Measurements from ENCODE around the gene CTSZ. TPM values are rescaled to one million over a fixed set of nuclear protein-coding genes. Genes with fewer than 3 reads are reported as not detected.

Gene CTSZ
- total RNA-seq, 1 donor from 2014 or later = 34.2 TPM

DNA sequence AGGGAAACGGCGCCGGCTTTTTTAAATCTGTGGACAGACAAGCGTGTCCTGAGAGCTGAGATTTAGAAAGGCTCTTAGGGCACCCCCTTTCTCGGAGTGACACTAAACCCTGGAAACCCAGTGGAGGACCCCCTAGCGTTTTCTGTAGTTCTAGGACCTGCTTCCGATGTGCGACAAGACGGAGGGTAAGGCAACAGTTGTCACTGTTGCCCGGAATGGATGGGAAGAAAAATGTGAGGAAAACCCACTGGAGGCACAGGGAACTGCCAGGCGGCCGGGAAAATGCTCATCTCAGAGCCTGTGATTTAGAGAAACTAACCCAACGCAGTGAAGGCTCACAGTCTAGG is 25.6 kb upstream of the CTSZ start:
- TF ChIP-seq EZH2 (IDR thresholded peaks at IDR 0.05) = no peak
- TF ChIP-seq, protein P1, sequence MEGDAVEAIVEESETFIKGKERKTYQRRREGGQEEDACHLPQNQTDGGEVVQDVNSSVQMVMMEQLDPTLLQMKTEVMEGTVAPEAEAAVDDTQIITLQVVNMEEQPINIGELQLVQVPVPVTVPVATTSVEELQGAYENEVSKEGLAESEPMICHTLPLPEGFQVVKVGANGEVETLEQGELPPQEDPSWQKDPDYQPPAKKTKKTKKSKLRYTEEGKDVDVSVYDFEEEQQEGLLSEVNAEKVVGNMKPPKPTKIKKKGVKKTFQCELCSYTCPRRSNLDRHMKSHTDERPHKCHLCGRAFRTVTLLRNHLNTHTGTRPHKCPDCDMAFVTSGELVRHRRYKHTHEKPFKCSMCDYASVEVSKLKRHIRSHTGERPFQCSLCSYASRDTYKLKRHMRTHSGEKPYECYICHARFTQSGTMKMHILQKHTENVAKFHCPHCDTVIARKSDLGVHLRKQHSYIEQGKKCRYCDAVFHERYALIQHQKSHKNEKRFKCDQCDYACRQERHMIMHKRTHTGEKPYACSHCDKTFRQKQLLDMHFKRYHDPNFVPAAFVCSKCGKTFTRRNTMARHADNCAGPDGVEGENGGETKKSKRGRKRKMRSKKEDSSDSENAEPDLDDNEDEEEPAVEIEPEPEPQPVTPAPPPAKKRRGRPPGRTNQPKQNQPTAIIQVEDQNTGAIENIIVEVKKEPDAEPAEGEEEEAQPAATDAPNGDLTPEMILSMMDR (IDR thresholded peaks at IDR 0.05) = peak; percentile 34
- no peak for TF ChIP-seq EZH2phosphoT487 (IDR thresholded peaks at IDR 0.05)
- Histone ChIP-seq H3K79me2 (ENCODE audit: low read depth) (peaks cover 44% of the 10 kb centered on the region), H3K9me3 (ENCODE audit: low read depth) (no peaks in the 10 kb centered on the region), H3K27me3 (no peaks in the 10 kb centered on the region), H3F3A (ENCODE audit: low read depth) (peaks cover 19% of the 10 kb centered on the region), H3K9ac (no peak overlapping the region), H4K20me1 (ENCODE audit: low read depth) (peaks cover 33% of the 10 kb centered on the region), H3K27ac (peak overlapping the region; percentile 26), H2AFZ (replicated peaks) (peak overlapping the region; percentile 11), H3K4me1 (peaks cover 33% of the 10 kb centered on the region), H3K36me3 (peaks cover 11% of the 10 kb centered on the region), H3K4me3 (peak overlapping the region; percentile 68), H3K4me2 (peak overlapping the region; percentile 73)
- peak overlapping the region; percentile 96 for H3K4me3 Mint-ChIP-seq
- DNase-seq (ENCODE audit: low spot score) = no peak
- H3K27ac Mint-ChIP-seq = peak overlapping the region; percentile 91
- H3K27me3 Mint-ChIP-seq (ENCODE audit: insufficient read depth, low read depth) = no peaks in the 10 kb centered on the region
- no peaks in the 10 kb centered on the region for H3K9me3 Mint-ChIP-seq
- peaks cover 20% of the 10 kb centered on the region for H3K36me3 Mint-ChIP-seq
- peaks cover 44% of the 10 kb centered on the region for H3K4me1 Mint-ChIP-seq

DNA sequence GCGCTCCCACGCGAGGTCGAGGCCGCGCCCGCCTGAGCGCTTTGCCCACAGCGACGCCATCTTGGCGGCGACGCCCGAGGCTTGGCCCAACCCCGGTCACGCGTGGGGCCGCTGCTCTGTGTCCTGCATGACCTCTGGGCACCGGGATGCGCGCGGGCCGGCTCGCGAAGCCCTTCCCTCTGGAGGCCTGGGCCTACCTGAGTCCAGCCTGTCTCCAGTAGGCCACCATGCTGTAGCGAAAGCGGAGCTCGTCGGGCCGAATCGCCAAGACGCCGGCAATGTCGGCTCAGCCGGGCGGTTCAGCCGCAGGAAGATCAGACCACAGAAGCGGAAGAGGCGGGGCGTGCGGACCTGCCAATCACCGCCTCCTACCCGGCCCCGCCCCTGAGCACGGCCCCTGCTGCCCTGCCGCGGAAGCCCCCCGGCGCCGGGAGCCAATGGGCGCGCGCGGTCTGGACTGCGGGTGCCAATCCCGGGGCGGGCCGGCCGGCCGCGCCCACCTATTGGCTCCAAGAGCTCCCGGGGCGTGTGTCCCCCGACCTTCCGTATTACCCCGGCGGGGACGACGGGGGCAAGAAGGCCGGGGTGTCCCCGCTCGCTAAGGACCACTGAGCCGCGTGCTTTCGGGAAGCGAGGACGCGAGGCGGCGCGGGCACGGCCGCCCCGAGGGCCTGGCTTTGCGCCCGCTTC is 25.1 kb upstream of the CTSZ start, which contains the start of gene ATP5F1E:
Gene ATP5F1E, minus strand, starts transcription at position 313 of the 690 bp plus-strand sequence. Its CDS starts 84 bp downstream, at position 229.
- Histone ChIP-seq H3K9me3 (ENCODE audit: low read depth) (no peaks in the 10 kb centered on the region), H3K36me3 (peaks cover 13% of the 10 kb centered on the region), H4K20me1 (ENCODE audit: low read depth) (peaks cover 38% of the 10 kb centered on the region), H3K9ac (peak within 1 kb of the TSS; percentile 77), H3K4me1 (peaks cover 33% of the 10 kb centered on the region), H2AFZ (replicated peaks) (peak within 1 kb of the TSS; percentile 71), H3K4me3 (peak within 1 kb of the TSS; percentile 68), H3F3A (ENCODE audit: low read depth) (peaks cover 19% of the 10 kb centered on the region), H3K79me2 (ENCODE audit: low read depth) (peaks cover 49% of the 10 kb centered on the region), H3K27ac (peak within 1 kb of the TSS; percentile 26), H3K4me2 (peak within 1 kb of the TSS; percentile 92), H3K27me3 (no peaks in the 10 kb centered on the region)
- Mint-ChIP-seq H3K9me3 (no peaks in the 10 kb centered on the region), H3K27ac (peak within 1 kb of the TSS; percentile 91), H3K4me3 (peak within 1 kb of the TSS; percentile 96), H3K4me1 (peaks cover 47% of the 10 kb centered on the region), H3K27me3 (ENCODE audit: insufficient read depth, low read depth) (no peaks in the 10 kb centered on the region), H3K36me3 (peaks cover 20% of the 10 kb centered on the region)
- DNase-seq (ENCODE audit: low spot score) = peak; percentile 98
- TF ChIP-seq EZH2phosphoT487 (IDR thresholded peaks at IDR 0.05) (no peak), EZH2 (IDR thresholded peaks at IDR 0.05) (no peak)
- TF ChIP-seq, protein P1 (IDR thresholded peaks at IDR 0.05) = no peak

GRCh38 chr20:59031564-59032022 is 24.5 kb upstream of the CTSZ start:
- Histone ChIP-seq H3K4me2 (peak overlapping the region; percentile 92), H3K27ac (no peak overlapping the region), H2AFZ (replicated peaks) (peak overlapping the region; percentile 71), H3K27me3 (no peaks in the 10 kb centered on the region), H3F3A (ENCODE audit: low read depth) (peaks cover 19% of the 10 kb centered on the region), H3K9me3 (ENCODE audit: low read depth) (no peaks in the 10 kb centered on the region), H3K36me3 (peaks cover 14% of the 10 kb centered on the region), H3K79me2 (ENCODE audit: low read depth) (peaks cover 55% of the 10 kb centered on the region), H3K4me3 (peak overlapping the region; percentile 68), H3K4me1 (peaks cover 33% of the 10 kb centered on the region), H3K9ac (peak overlapping the region; percentile 77), H4K20me1 (ENCODE audit: low read depth) (peaks cover 44% of the 10 kb centered on the region)
- Mint-ChIP-seq H3K4me1 (peaks cover 50% of the 10 kb centered on the region), H3K4me3 (peak overlapping the region; percentile 93), H3K27ac (no peak overlapping the region), H3K36me3 (peaks cover 16% of the 10 kb centered on the region), H3K27me3 (ENCODE audit: insufficient read depth, low read depth) (no peaks in the 10 kb centered on the region), H3K9me3 (no peaks in the 10 kb centered on the region)
- TF ChIP-seq EZH2 (IDR thresholded peaks at IDR 0.05) = no peak
- TF ChIP-seq, protein P1 (IDR thresholded peaks at IDR 0.05) = no peak
- TF ChIP-seq EZH2phosphoT487 (IDR thresholded peaks at IDR 0.05) = no peak
- no peak for DNase-seq (ENCODE audit: low spot score)
